Fibroblast of upper back skin (primary cell): Measurements from ENCODE around the gene FCGBP.
"Not testable (repeated sequence)": the region's sequence is repeated elsewhere in the genome, so short reads cannot be mapped to it uniquely, and the experiment has no call there.

Experiments used
- DNase-seq: peaks from one replicate; pipeline ENCODE4 v3.0.0-alpha.2; 2013

FCGBP gene

GRCh38 chr19:39889872-39890754, 44.3 kb downstream of the FCGBP start:
- not testable (repeated sequence) for DNase-seq

DNA sequence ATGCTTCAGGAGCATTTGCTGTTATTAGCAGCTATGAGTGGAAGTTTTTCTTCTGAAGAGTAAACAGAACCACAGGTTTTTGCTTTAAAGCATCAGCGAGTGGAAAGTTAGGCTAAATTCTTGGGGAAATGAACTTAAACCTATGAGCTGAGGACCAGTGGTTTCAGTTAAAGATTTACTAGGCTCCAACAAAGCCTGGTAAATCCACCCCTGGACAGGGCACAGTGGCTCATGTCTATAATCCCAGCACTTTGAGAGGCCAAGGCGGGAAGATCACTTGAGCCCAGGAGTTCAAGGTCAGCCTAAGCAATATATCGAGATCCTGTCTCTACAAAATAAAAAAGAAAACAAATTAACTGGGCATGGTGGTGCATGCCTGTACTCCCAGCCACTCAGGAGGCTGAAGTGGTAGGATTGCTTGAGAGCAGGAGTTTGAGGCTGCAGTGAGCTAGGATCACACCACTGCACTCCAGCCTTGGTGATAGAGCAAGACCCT, 46.9 kb downstream of the FCGBP start:
- not testable (repeated sequence) for DNase-seq

- not testable (repeated sequence) for DNase-seq
Measured at GRCh38 chr19:39885821-39886554, 48.4 kb downstream of the FCGBP start.

- not testable (repeated sequence) for DNase-seq
Measured at GRCh38 chr19:39884721-39885120, 49.7 kb downstream of the FCGBP start.
